ENCODE results near the gene PCK1.
A peak's percentile ranks its signal among the peaks of the same experiment; 100 is the strongest.
"Not testable (repeated sequence)": the region's sequence is repeated elsewhere in the genome, so short reads cannot be mapped to it uniquely, and the experiment has no call there.

The PCK1 gene

GRCh38 chr20:57560554-57561355, at the start of gene PCK1:
TSS of gene PCK1 (plus strand) at chr20:57561110. CDS start at chr20:57561412, 302 bp downstream.
- no peaks in the 10 kb centered on the region for H3K9me3 Mint-ChIP-seq
- H3K27ac Mint-ChIP-seq = no peak within 1 kb of the TSS
- H3K4me3 Mint-ChIP-seq = no peak within 1 kb of the TSS
- H3K4me1 Mint-ChIP-seq = no peaks in the 10 kb centered on the region
- DNase-seq (ENCODE audit: low spot score in 2 of 2) = no peak
- no peaks in the 10 kb centered on the region for H3K36me3 Mint-ChIP-seq
- ATAC-seq = no peak

- H3K27ac Mint-ChIP-seq; DNase-seq (ENCODE audit: low spot score in 2 of 2); H3K4me3 Mint-ChIP-seq; H3K4me1 Mint-ChIP-seq; H3K36me3 Mint-ChIP-seq; H3K9me3 Mint-ChIP-seq; ATAC-seq: not testable (repeated sequence)
These were observed 49.2 kb upstream of the PCK1 start for GRCh38 chr20:57511709-57512108.

- DNase-seq (ENCODE audit: low spot score in 2 of 2) = no peak
- Mint-ChIP-seq H3K27ac (no peak overlapping the region), H3K4me1 (no peaks in the 10 kb centered on the region), H3K9me3 (no peaks in the 10 kb centered on the region), H3K36me3 (no peaks in the 10 kb centered on the region), H3K4me3 (no peak overlapping the region)
- no peak for ATAC-seq
These were observed 48.5 kb upstream of the PCK1 start for GRCh38 chr20:57512432-57512831.

- no peaks in the 10 kb centered on the region for H3K36me3 Mint-ChIP-seq
- ATAC-seq = no peak
- H3K4me3 Mint-ChIP-seq = no peak overlapping the region
- H3K27ac Mint-ChIP-seq = no peak overlapping the region
- no peaks in the 10 kb centered on the region for H3K9me3 Mint-ChIP-seq
- no peak for DNase-seq (ENCODE audit: low spot score in 2 of 2)
- H3K4me1 Mint-ChIP-seq = no peaks in the 10 kb centered on the region
These were observed 47.7 kb upstream of the PCK1 start for GRCh38 chr20:57513199-57513598.

- no peaks in the 10 kb centered on the region for H3K9me3 Mint-ChIP-seq
- no peak overlapping the region for H3K27ac Mint-ChIP-seq
- no peaks in the 10 kb centered on the region for H3K4me1 Mint-ChIP-seq
- no peak overlapping the region for H3K4me3 Mint-ChIP-seq
- DNase-seq (ENCODE audit: low spot score in 2 of 2) = no peak
- H3K36me3 Mint-ChIP-seq = no peaks in the 10 kb centered on the region
- ATAC-seq = peak; percentile 26
These were observed 46.6 kb upstream of the PCK1 start for GRCh38 chr20:57514273-57514751.

- DNase-seq (ENCODE audit: low spot score in 2 of 2) = no peak
- no peaks in the 10 kb centered on the region for H3K9me3 Mint-ChIP-seq
- H3K27ac Mint-ChIP-seq = no peak overlapping the region
- no peak overlapping the region for H3K4me3 Mint-ChIP-seq
- peaks cover 12% of the 10 kb centered on the region for H3K4me1 Mint-ChIP-seq
- H3K36me3 Mint-ChIP-seq = no peaks in the 10 kb centered on the region
- no peak for ATAC-seq
These were observed 43.0 kb upstream of the PCK1 start for GRCh38 chr20:57517904-57518303.

- DNase-seq (ENCODE audit: low spot score in 2 of 2) (peak in 1 of 2 donors; percentile 55), ATAC-seq (peak; percentile 86)
- no peak overlapping the region for H3K4me3 Mint-ChIP-seq
- H3K27ac Mint-ChIP-seq = no peak overlapping the region
- no peaks in the 10 kb centered on the region for H3K9me3 Mint-ChIP-seq
- H3K36me3 Mint-ChIP-seq = no peaks in the 10 kb centered on the region
- peaks cover 18% of the 10 kb centered on the region for H3K4me1 Mint-ChIP-seq
These were observed 38.4 kb upstream of the PCK1 start for GRCh38 chr20:57522380-57523140.

- Mint-ChIP-seq H3K4me3 (no peak overlapping the region), H3K9me3 (no peaks in the 10 kb centered on the region), H3K27ac (no peak overlapping the region), H3K4me1 (peaks cover 18% of the 10 kb centered on the region), H3K36me3 (no peaks in the 10 kb centered on the region)
- ATAC-seq (no peak), DNase-seq (ENCODE audit: low spot score in 2 of 2) (no peak)
These were observed 37.1 kb upstream of the PCK1 start for GRCh38 chr20:57523782-57524181.

GRCh38 chr20:57524511-57525176, 36.3 kb upstream of the PCK1 start, which contains the start of gene CTCFL:
TSS of gene CTCFL (minus strand) at chr20:57525140. CDS start at chr20:57524205, 935 bp downstream.
- Mint-ChIP-seq H3K27ac (no peak within 1 kb of the TSS), H3K4me3 (no peak within 1 kb of the TSS), H3K9me3 (no peaks in the 10 kb centered on the region)

GRCh38 chr20:57525328-57526086, 35.4 kb upstream of the PCK1 start:
- no peak overlapping the region for H3K4me3 Mint-ChIP-seq
- H3K4me1 Mint-ChIP-seq = peaks cover 18% of the 10 kb centered on the region
- no peak for ATAC-seq
- H3K9me3 Mint-ChIP-seq = no peaks in the 10 kb centered on the region
- H3K27ac Mint-ChIP-seq = no peak overlapping the region
- no peak for DNase-seq (ENCODE audit: low spot score in 2 of 2)
- H3K36me3 Mint-ChIP-seq = no peaks in the 10 kb centered on the region

More at GRCh38 chr20:57524511-57525176, 36.3 kb upstream of the PCK1 start, which contains the start of gene CTCFL:
- DNase-seq (ENCODE audit: low spot score in 2 of 2) (no peak), ATAC-seq (no peak)
- H3K36me3 Mint-ChIP-seq = no peaks in the 10 kb centered on the region
- peaks cover 18% of the 10 kb centered on the region for H3K4me1 Mint-ChIP-seq

- no peak for ATAC-seq
- Mint-ChIP-seq H3K36me3 (no peaks in the 10 kb centered on the region), H3K9me3 (no peaks in the 10 kb centered on the region), H3K4me1 (peaks cover 12% of the 10 kb centered on the region), H3K4me3 (no peak overlapping the region), H3K27ac (no peak overlapping the region)
- no peak for DNase-seq (ENCODE audit: low spot score in 2 of 2)
These were observed 34.6 kb upstream of the PCK1 start for GRCh38 chr20:57526087-57526884.

GRCh38 chr20:57526885-57527460, 33.9 kb upstream of the PCK1 start:
- Mint-ChIP-seq H3K9me3 (no peaks in the 10 kb centered on the region), H3K27ac (no peak overlapping the region), H3K4me1 (peaks cover 12% of the 10 kb centered on the region), H3K36me3 (no peaks in the 10 kb centered on the region), H3K4me3 (no peak overlapping the region)
- ATAC-seq = no peak
- no peak for DNase-seq (ENCODE audit: low spot score in 2 of 2)

GRCh38 chr20:57527728-57528127, 33.2 kb upstream of the PCK1 start:
- Mint-ChIP-seq H3K27ac (no peak overlapping the region), H3K4me1 (peaks cover 7% of the 10 kb centered on the region), H3K36me3 (no peaks in the 10 kb centered on the region), H3K4me3 (no peak overlapping the region), H3K9me3 (no peaks in the 10 kb centered on the region)
- ATAC-seq (no peak), DNase-seq (ENCODE audit: low spot score in 2 of 2) (no peak)

GRCh38 chr20:57528148-57528547, 32.8 kb upstream of the PCK1 start:
- no peak overlapping the region for H3K4me3 Mint-ChIP-seq
- ATAC-seq (no peak), DNase-seq (ENCODE audit: low spot score in 2 of 2) (no peak)
- H3K27ac Mint-ChIP-seq = no peak overlapping the region
- peaks cover 6% of the 10 kb centered on the region for H3K4me1 Mint-ChIP-seq
- no peaks in the 10 kb centered on the region for H3K36me3 Mint-ChIP-seq
- no peaks in the 10 kb centered on the region for H3K9me3 Mint-ChIP-seq
